CD4-positive, alpha-beta T cell treated with Interleukin-6 for 4 hours (primary cell): ENCODE data around the gene LRP8.
"Not testable (repeated sequence)": the region's sequence is repeated elsewhere in the genome, so short reads cannot be mapped to it uniquely, and the experiment has no call there.

Source experiments
- DNase-seq: peaks from one replicate; pipeline ENCODE4 v3.0.0-alpha.2; 2020; ENCODE audit warnings: mixed read lengths

LRP8 gene

DNA sequence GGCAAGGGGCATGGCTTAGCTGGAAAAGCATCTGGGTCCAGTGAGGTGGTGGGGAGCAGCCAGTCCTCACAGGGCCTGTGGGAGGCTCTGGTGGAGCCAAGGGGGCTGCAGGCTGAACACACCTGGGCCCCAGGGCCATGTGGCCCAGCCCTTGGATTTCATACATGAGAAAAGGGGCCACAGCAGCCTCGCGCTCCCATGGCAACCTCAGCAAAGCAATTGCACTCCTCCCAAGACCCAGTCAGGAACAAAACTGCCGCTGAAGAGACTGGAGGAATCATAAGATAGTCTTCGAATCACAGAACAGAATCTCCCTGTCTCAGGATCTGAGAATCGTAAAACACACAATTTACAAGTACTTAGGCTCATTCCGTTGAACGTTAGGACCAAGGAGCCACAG lies 24.6 kb downstream of the LRP8 start:
- DNase-seq, result no peak

GRCh38 chr1:53299233-53299632 lies 28.6 kb downstream of the LRP8 start:
- no peak for DNase-seq

DNA sequence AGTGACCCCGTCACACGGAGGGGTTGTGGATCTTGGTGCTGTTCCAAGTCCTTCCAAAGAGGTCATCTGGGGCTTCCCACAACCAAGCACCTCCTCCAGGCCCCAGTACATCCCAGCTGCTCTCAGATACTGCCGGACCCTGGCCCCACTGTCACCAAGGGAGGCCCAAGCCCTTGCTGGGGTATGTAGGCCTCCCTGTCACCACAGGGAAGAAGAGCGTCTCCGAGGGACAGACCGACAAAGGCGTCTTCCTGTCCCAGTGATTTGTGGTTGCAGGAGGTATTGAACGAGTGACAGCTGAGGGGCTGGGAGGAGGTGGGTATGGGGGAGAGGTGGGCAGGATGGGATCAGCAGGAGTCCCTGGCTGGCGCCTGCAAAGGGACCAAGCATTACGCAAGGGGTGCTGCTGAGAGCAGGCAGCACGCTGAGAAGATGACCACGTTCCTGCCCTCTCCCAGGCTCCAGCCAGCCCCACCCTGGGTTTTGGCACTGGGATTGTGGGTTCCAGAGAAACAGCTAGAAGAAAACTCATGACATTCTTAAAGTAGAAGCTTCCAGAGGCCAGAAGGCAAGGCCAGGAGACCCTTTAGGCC lies 29.7 kb downstream of the LRP8 start:
- DNase-seq, result no peak

- no peak for DNase-seq
These were observed 30.7 kb downstream of the LRP8 start for GRCh38 chr1:53297195-53297594.

DNA sequence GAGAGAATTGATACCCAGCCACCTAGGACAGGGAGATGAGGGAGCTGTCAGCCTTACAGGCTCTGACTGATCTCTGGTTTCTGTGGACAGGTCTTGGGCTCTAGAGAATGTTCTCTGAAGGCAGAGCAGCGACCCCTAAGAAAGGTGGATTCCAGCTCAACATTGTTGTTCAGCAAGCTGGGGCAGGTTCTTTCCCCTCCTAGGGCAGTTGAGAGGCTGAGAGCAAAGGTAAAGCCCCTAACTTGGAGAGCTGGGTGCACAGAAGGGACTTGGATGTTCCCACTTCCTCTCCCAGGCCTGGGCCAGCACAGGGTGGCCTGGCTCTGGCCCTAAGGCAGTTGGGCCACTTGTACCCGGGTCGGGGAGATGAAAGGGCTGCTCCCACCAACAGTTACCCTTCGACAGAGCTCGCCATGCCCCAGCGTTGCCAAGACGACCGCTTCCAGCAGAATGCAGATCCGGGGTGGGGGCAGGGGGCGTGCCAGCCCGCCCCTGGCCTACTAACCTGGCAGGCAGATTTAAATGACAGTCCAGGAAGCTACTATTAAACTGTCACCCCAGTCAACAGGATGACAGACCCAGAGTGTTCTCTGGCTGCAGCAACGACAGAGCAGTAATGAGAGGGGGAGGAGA lies 31.6 kb downstream of the LRP8 start:
- DNase-seq, result peak; percentile 17

DNA sequence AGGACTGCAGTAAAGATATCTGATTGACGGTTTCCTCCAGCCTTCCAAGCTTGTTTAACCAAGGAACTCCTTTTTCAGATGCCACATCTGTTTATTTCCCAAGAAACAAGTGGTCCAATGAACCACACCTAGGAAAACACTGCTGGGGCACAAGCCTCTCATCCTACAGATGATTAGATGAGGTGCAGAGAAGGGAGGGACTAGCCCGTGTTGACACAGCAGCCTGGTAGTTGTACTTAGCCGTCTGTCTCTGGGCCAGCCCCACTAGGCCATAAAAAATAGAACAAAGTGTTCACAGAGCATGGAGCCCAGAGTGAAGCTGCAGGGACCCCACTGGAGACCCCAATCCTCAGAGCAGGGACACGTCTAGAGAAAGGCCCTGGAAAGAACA lies 32.1 kb downstream of the LRP8 start:
- DNase-seq, result no peak

DNA sequence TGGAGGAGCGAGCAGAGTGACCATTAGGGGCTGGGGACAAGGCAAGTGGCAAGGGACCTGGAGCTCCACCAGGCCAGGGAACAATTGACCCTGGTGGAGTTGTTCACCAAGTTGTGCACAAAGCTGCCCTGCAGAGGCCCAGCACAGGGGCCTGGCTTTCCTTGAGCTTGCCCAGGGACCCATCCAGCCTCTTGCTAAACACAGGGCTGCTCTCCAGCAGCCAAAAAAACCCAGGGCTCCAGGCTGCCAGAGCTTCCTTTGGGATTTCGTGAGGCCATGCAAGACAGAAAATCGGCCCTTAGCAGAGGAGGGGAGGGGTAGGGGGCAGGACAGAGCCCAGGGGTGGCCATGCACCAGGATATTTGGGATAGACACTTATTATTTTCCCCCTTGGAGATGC lies 32.6 kb downstream of the LRP8 start:
- DNase-seq, result no peak

DNA sequence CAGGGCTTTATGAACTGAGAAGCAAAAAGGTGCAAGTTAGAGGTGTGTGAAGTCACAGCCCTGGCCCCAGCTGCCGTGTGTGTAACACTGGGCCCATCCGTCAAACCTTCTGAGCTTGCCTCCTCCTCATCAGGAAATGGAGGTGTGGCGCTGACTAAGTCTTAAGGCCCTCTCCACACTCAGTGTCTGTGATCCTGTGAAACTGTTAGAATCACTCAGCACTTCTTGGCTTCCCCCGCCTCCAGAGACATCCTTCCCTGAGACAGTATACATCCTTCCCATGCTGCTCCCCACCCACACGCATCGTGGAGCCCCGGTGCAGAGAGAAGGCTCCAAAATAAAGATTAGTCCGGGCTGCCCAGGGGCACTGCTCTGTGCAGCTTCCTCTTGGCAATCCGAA lies 33.3 kb downstream of the LRP8 start:
- DNase-seq, result peak; percentile 50

- no peak for DNase-seq
These were observed 33.8 kb downstream of the LRP8 start for GRCh38 chr1:53294061-53294460.

- no peak for DNase-seq
These were observed 34.7 kb downstream of the LRP8 start for GRCh38 chr1:53293123-53293522.

DNA sequence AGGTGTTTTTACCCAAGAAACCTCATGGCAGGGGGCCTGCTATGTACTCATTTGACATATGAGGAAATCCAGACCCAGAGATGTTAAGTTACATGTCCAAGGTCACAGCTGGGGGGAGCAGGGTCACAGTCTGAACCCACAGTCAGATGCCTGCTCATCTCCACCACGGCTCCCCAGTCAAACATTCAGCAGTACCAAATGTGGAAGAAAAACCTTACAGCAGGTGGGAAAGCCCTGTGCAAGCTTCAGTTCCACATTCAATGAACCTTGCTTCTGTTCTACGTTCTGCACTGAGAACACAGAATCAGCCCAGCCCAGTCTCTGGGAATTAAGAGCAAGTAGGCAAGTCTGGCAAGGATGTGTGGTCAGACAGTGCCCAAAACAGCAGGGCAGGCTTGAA lies 35.2 kb downstream of the LRP8 start:
- no peak for DNase-seq

- no peak for DNase-seq
These were observed 36.3 kb downstream of the LRP8 start for GRCh38 chr1:53291574-53291973.

- no peak for DNase-seq
These were observed 39.0 kb downstream of the LRP8 start for GRCh38 chr1:53288790-53289429.

DNA sequence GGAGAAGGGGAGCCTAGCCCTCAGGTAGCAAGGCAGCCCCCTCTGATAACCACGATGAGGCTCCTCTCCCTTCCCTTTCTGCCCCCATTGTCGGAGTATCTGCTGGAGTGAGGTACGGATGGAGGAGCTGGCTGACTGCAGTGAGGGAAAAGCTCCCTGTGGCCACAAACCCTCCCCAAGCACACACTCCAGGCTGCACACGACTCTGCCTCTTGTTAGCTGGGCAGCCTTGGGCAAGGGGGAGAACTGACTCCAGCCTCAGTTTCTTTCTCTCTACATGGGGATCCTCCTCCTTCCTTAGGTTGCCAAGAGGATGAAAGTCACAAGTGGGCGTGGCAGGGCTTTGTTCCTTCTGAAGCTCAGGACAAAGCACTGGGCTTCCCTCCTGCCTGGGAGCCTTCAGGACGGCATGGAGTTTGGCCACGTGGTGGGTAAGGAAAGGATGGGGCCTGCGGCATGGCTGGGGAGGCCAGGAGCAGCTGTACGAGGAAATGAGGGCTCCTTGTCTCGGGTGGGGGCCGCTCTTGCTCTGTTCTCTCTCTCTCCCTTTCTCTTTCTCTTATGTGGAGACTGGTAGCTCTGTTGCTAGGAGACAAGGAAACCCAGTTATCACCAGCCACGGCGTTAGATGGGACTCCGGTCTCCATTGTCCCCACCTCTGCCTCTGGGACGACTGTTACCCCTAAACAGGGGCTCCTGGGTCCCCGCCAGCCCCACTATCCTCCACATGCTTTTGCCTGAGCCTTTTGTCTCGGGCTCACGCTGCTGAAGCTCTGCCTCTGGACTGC lies 39.7 kb downstream of the LRP8 start:
- DNase-seq, result no peak

DNA sequence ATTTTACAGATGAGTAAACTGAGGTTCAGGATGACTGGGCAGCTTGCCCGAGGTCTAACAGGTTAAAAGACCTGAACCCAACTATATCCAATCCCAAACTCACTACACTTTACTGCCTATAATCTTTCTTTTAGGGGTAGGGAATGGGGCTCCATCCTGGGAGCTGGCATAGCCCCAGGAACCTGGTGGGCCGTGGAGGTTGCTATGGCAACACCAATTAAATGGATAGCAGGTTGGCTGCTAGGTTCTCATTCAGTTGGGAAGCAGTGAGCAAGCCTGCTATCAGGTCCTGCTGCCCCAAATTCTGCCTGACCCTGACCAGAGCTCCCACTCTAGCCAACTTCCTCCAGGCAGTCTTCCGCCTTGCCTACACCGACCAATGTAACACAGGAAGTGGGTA lies 40.9 kb downstream of the LRP8 start:
- DNase-seq, result no peak

- DNase-seq, result no peak
These were observed 41.7 kb downstream of the LRP8 start for GRCh38 chr1:53285969-53286760.

DNA sequence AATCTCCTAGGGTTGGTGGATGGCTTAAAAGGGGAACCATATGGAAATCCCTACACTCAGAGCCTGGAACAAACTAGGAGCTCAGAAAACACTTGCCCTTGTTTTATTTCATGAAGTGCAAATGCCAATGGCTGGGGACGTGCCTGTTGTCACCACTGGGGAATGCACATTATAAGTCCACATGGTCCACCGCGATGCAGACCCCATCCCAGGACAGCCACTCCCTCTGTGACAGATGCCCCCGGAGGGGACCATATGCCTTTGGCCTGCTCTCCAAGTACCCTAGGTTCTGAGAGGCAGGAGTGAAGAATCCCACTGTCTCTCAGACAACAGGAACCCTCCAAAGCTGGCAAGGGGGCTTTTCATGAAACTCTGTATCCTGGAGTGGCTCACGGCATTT lies 42.3 kb downstream of the LRP8 start:
- no peak for DNase-seq

GRCh38 chr1:53284224-53285020 lies 43.4 kb downstream of the LRP8 start:
- DNase-seq, result no peak

- not testable (repeated sequence) for DNase-seq
These were observed 44.7 kb downstream of the LRP8 start for GRCh38 chr1:53283156-53283555.

DNA sequence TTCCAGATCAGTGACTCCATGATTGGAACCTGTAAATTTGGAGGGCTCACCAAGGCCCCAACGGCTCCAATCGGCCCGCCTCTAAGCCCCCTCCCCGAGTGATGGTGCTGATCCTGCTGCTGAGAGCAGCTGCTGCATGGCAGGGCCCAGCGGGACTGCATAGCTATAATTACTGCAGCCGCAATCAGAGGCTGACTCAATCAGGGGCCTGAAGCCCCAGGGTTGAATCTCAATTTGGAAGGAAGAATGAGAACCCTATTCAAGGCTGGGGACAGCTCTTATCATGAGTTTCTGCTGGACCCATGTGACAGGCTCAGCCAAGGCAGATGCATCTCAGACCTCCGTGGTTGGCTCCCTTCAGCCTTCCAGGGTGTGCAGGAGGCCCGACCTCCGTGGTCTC lies 46.7 kb downstream of the LRP8 start:
- no peak for DNase-seq

GRCh38 chr1:53280496-53280895 lies 47.4 kb downstream of the LRP8 start:
- DNase-seq, result no peak
